Natural killer cell (primary cell): Measurements from ENCODE around the gene AP2A2. TPM values are rescaled to one million over a fixed set of nuclear protein-coding genes. Genes with fewer than 3 reads are reported as not detected.

ENCODE experiments used
- ATAC-seq, 3 donors: fragments of 150-1000 bp in 2 of 3; fragments of 200-7000 bp in 1 of 3; cut with Tn5 transposase; 1 replicate in 1 of 3; 2 replicates in 2 of 3; pipeline ENCODE4 v1.10.0; 2021; ENCODE audit warnings: mild to moderate bottlenecking in 2 of 3, moderate library complexity in 2 of 3
- DNase-seq, 2 donors: peaks; one replicate each; pipeline versions ENCODE4 v3.0.0 to v3.0.0-alpha.2; 2013 to 2021; ENCODE audit warnings: mixed read lengths in 1 of 2
- H3K27ac ChIP-seq: one replicate; pipeline ENCODE4 v1.5.1; 2013; ENCODE audit warnings: mild to moderate bottlenecking, low read length
- H3K27me3 ChIP-seq: one replicate; pipeline ENCODE4 v1.6.1; 2013; ENCODE audit warnings: low read length; ENCODE audit not compliant: control insufficient read depth, insufficient read depth
- H3K36me3 ChIP-seq: one replicate; pipeline ENCODE4 v1.6.1; 2013; ENCODE audit warnings: low read length; ENCODE audit not compliant: control insufficient read depth, insufficient read depth
- H3K4me1 ChIP-seq: one replicate; pipeline ENCODE4 v1.6.1; 2013; ENCODE audit warnings: low read length; ENCODE audit not compliant: control insufficient read depth, insufficient read depth
- H3K4me3 ChIP-seq: one replicate; pipeline ENCODE4 v1.5.1; 2013; ENCODE audit warnings: low read length
- H3K9me3 ChIP-seq: one replicate; pipeline ENCODE4 v1.6.1; 2013; ENCODE audit warnings: low read length; ENCODE audit not compliant: control insufficient read depth, insufficient read depth
- H3K27ac Mint-ChIP-seq, 2 donors: one replicate each; pipeline ENCODE4 v1.8.0; 2022; ENCODE audit warnings: mild to moderate bottlenecking in 2 of 2, mixed read lengths in 2 of 2, moderate library complexity in 1 of 2
- H3K27me3 Mint-ChIP-seq, 2 donors: one replicate each; pipeline ENCODE4 v1.8.0; 2022; ENCODE audit warnings: low read depth in 2 of 2, mixed read lengths in 2 of 2
- H3K36me3 Mint-ChIP-seq: one replicate; pipeline ENCODE4 v1.8.0; 2022; ENCODE audit warnings: mixed read lengths
- H3K4me1 Mint-ChIP-seq, 2 donors: one replicate each; pipeline ENCODE4 v1.8.0; 2022; ENCODE audit warnings: mixed read lengths in 2 of 2
- H3K4me3 Mint-ChIP-seq: one replicate; pipeline ENCODE4 v1.8.0; 2022; ENCODE audit warnings: mild to moderate bottlenecking, moderate library complexity, mixed read lengths
- H3K9me3 Mint-ChIP-seq, 2 donors: one replicate each; pipeline ENCODE4 v1.8.0; 2022; ENCODE audit warnings: mixed read lengths in 2 of 2
- WGBS: methylation state at CpG from one replicate; pipeline ENCODE4 v1.1.7; 2013; ENCODE audit warnings: missing lambda C conversion rate; ENCODE audit not compliant: insufficient coverage; 5-methylcytosine and 5-hydroxymethylcytosine counted together
- intact Hi-C: fragments of 100-400 bp; cut with micrococcal nuclease; formaldehyde crosslinking; loops from one replicate; pipeline ENCODE4 v1.14.2; 2022
- total RNA-seq, 4 donors: library from RNA; stranded (reverse); fragments of 120-200 nt in 1 of 4; gene quantifications; one replicate each; pipeline versions ENCODE4 v1.2.3 to v1.2.4, GENCODE V29; 2013 to 2022
- TF ChIP-seq, protein P1 (sequence below): fragments of 200-600 bp; IDR thresholded peaks from one replicate; pipeline ENCODE4 v1.8.0; 2022; ENCODE audit warnings: antibody characterized with exemption

The AP2A2 gene
- total RNA-seq, 3 donors from 2014 or later (not counting 1 experiment from before 2014, with no cell fraction given) = 57.2 to 120 (median 82.9) TPM

DNA sequence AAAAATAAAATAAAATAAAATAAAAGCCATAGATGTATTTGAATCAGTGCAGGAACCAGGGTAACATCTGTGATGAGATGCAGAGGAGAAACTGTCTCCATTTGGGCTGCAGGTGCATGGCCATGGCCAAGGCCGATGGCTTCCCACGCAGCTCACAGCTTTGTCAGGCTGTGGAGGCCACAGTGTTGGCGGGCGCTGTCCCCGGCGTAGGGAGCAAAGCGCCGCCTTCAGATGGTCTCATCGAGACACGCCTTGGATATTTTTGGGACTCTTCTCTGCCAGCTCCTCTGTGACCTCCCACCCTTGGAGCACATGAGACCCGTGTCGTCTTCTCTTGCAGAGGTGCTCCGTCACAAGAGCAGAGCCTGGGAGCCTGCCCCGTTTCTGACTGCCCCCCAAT, 72.2 kb downstream of the AP2A2 start:
- intact Hi-C loops = no loop called here
- TF ChIP-seq, protein P1, sequence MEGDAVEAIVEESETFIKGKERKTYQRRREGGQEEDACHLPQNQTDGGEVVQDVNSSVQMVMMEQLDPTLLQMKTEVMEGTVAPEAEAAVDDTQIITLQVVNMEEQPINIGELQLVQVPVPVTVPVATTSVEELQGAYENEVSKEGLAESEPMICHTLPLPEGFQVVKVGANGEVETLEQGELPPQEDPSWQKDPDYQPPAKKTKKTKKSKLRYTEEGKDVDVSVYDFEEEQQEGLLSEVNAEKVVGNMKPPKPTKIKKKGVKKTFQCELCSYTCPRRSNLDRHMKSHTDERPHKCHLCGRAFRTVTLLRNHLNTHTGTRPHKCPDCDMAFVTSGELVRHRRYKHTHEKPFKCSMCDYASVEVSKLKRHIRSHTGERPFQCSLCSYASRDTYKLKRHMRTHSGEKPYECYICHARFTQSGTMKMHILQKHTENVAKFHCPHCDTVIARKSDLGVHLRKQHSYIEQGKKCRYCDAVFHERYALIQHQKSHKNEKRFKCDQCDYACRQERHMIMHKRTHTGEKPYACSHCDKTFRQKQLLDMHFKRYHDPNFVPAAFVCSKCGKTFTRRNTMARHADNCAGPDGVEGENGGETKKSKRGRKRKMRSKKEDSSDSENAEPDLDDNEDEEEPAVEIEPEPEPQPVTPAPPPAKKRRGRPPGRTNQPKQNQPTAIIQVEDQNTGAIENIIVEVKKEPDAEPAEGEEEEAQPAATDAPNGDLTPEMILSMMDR = no peak
- Histone ChIP-seq H3K36me3 (peaks cover 36% of the 10 kb centered on the region), H3K27ac (no peak overlapping the region), H3K9me3 (no peaks in the 10 kb centered on the region), H3K4me1 (peaks cover 10% of the 10 kb centered on the region), H3K4me3 (no peak overlapping the region), H3K27me3 (no peaks in the 10 kb centered on the region)
- ATAC-seq = no peak
- H3K4me3 Mint-ChIP-seq = no peak overlapping the region
- WGBS = 94% methylated on average over 14 of the region's 14 CpGs
- H3K4me1 Mint-ChIP-seq = peaks cover 31 to 32% of the 10 kb centered on the region in 2 donors
- no peak overlapping the region for H3K27ac Mint-ChIP-seq
- H3K9me3 Mint-ChIP-seq = no peaks in the 10 kb centered on the region
- no peaks in the 10 kb centered on the region for H3K36me3 Mint-ChIP-seq
- DNase-seq = no peak
- H3K27me3 Mint-ChIP-seq = no peaks in the 10 kb centered on the region

DNA sequence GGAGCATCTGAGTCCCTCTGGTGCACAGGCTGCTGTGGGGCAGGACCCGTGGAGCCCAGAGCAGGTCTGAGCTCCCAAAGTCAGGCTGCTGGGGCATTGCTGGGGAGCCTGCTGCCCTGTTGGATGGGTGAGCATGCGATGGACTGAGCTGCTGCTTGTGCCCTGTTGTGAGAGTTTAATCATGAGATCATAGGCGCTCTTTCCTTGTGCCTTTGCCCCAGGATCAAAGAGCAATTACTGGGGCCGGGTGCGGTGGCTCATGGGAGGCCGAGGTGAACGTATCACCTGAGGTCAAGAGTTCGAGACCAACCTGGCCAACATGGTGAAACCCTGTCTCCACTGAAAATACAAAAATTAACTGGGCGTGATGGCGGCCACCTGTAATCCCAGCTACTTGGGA, 73.3 kb downstream of the AP2A2 start:
- intact Hi-C loops = no loop called here
- peaks cover 39% of the 10 kb centered on the region for H3K36me3 ChIP-seq
- no peaks in the 10 kb centered on the region for H3K27me3 ChIP-seq
- WGBS = 98% methylated on average over 10 of the region's 10 CpGs
- Mint-ChIP-seq H3K4me1 (peaks cover 31 to 32% of the 10 kb centered on the region in 2 donors), H3K27me3 (no peaks in the 10 kb centered on the region), H3K4me3 (no peak overlapping the region), H3K9me3 (no peaks in the 10 kb centered on the region), H3K27ac (no peak overlapping the region), H3K36me3 (no peaks in the 10 kb centered on the region)
- peaks cover 10% of the 10 kb centered on the region for H3K4me1 ChIP-seq
- ATAC-seq (no peak), DNase-seq (no peak)
- H3K27ac ChIP-seq = no peak overlapping the region
- no peak overlapping the region for H3K4me3 ChIP-seq
- TF ChIP-seq, protein P1 = no peak
- no peaks in the 10 kb centered on the region for H3K9me3 ChIP-seq

DNA sequence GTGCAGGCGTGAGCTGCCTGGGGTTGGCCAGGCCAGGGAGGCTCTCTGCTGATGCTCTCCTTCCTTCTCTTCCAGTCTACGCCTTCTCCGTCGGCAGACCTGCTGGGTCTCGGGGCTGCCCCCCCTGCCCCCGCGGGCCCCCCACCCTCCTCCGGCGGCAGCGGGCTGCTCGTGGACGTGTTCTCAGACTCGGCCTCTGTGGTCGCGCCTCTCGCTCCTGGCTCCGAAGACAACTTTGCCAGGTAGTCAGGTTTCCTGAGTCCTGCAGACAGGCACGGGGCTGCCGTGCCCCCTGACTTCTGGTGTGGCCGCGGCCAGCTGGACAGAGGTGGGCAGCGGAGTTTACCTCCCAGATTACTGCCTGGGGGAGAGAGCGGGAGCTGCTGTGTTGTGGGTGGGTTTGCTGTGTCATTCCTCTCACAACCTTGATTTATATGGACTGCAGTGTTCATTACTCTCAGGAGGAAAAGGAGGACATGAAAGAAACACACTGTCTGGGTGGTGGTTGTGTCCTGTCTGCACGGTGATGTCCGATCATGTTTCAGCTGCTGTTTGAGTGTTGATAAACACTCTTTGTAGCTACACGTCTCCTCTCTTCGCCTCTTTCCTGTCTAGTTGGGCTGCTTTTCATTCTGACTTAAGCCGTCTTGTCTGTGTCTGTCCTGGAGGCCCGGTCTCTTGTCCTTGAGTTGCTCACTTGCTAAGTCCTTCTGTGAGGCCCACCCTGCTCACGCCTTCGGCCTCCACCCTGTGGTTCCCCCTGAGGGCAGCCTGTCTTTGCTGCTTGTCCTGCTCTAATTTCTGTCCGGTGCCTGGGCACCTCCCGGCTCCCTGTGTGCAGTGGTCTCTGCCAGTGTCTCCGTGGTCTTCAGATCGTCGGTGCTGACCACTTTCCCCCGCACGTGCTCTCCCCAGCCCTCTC, 74.9 kb downstream of the AP2A2 start:
- intact Hi-C loops = no loop called here
- 97% methylated on average over 37 of the region's 38 CpGs for WGBS

More for the DNA sequence above, 74.9 kb downstream of the AP2A2 start:
- Mint-ChIP-seq H3K4me1 (peaks cover 23 to 24% of the 10 kb centered on the region in 2 donors), H3K4me3 (no peak overlapping the region), H3K27ac (peak overlapping the region in 1 of 2 donors; percentile 7), H3K36me3 (no peaks in the 10 kb centered on the region), H3K27me3 (no peaks in the 10 kb centered on the region), H3K9me3 (no peaks in the 10 kb centered on the region)
- no peak overlapping the region for H3K27ac ChIP-seq
- ATAC-seq (no peak), DNase-seq (no peak)
- H3K4me1 ChIP-seq = peaks cover 10% of the 10 kb centered on the region
- H3K4me3 ChIP-seq = no peak overlapping the region
- TF ChIP-seq, protein P1 = no peak
- no peaks in the 10 kb centered on the region for H3K27me3 ChIP-seq
- H3K36me3 ChIP-seq = peaks cover 41% of the 10 kb centered on the region
- H3K9me3 ChIP-seq = no peaks in the 10 kb centered on the region
